Gastrocnemius medialis (tissue), 4 donors: ENCODE measurements around the gene EGFLAM.

Experiments
- CTCF ChIP-seq, 5 experiments: fragments of 450-650 bp in 3 of 5; fragments of 200-600 bp in 2 of 5; sonication (generic) in 2 of 5; IDR thresholded peaks in 4 of 5; conservative IDR thresholded peaks in 1 of 5; 1 replicate in 4 of 5; 2 replicates in 1 of 5; pipeline ENCODE4 v1.5.1; 2016 to 2019; ENCODE audit warnings: antibody characterized with exemption in 5 of 5, mild to moderate bottlenecking in 3 of 5, moderate library complexity in 3 of 5
- POLR2A ChIP-seq, 2 donors: fragments of 450-650 bp; IDR thresholded peaks; one replicate each; pipeline ENCODE4 v1.6.1; 2017; ENCODE audit warnings: antibody characterized with exemption in 2 of 2, mild to moderate bottlenecking in 2 of 2, moderate library complexity in 2 of 2

- no peak for TF ChIP-seq POLR2A (IDR thresholded peaks at IDR 0.05)
- TF ChIP-seq CTCF (IDR thresholded peaks at IDR 0.05 in 4 of 5, conservative IDR thresholded peaks at IDR 0.05 in 1 of 5) = no peak
Observed at GRCh38 chr5:38410304-38410990, 152.1 kb downstream of the EGFLAM start.
